22Rv1 (cell line): Measurements from ENCODE around the gene LARP1.

Experiments
- ZFX ChIP-seq: fragments of 450-650 bp; IDR thresholded peaks from 2 replicates; pipeline ENCODE4 v1.6.1; 2017; ENCODE audit warnings: antibody characterized with exemption, borderline replicate concordance
- TF ChIP-seq, protein P1 (sequence below): fragments of 450-650 bp; IDR thresholded peaks from 2 replicates; pipeline ENCODE4 v1.5.1; 2017; ENCODE audit warnings: mild to moderate bottlenecking

DNA sequence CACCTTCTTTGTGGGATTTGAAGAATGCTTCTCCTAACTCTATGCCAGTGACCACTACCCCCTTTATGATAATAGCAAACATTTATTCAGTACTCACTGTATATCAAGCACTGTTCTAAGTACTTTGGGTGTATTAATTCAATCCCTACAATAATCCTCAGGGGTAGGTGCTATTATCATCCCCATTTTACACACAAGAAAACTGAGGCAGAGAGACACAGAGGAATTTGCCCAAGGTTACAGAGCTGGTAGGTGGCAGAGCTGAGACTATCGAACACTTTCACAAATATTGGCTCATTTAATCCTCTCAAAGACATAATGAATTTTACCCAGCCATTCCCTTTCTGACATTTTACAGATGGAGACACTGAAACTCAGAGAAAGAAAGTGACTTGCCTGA lies 9.8 kb upstream of the LARP1 start:
- TF ChIP-seq, protein P1, sequence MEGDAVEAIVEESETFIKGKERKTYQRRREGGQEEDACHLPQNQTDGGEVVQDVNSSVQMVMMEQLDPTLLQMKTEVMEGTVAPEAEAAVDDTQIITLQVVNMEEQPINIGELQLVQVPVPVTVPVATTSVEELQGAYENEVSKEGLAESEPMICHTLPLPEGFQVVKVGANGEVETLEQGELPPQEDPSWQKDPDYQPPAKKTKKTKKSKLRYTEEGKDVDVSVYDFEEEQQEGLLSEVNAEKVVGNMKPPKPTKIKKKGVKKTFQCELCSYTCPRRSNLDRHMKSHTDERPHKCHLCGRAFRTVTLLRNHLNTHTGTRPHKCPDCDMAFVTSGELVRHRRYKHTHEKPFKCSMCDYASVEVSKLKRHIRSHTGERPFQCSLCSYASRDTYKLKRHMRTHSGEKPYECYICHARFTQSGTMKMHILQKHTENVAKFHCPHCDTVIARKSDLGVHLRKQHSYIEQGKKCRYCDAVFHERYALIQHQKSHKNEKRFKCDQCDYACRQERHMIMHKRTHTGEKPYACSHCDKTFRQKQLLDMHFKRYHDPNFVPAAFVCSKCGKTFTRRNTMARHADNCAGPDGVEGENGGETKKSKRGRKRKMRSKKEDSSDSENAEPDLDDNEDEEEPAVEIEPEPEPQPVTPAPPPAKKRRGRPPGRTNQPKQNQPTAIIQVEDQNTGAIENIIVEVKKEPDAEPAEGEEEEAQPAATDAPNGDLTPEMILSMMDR, result no peak
- no peak for TF ChIP-seq ZFX
